Chondrocyte (in vitro differentiated cells): ENCODE results near the gene OR5K1. TPM values are rescaled to one million over a fixed set of nuclear protein-coding genes. Genes with fewer than 3 reads are reported as not detected.

ENCODE experiments used
- DNase-seq: peaks from one replicate; pipeline ENCODE4 v3.0.0; 2021; ENCODE audit warnings: mixed read lengths, low spot score
- H3K27ac Mint-ChIP-seq: one replicate; pipeline ENCODE4 v1.8.0; 2021; ENCODE audit warnings: mild to moderate bottlenecking, moderate library complexity, mixed read lengths; ENCODE audit not compliant: unreplicated experiment
- H3K27me3 Mint-ChIP-seq: 2 replicates; pipeline ENCODE4 v1.8.0; 2021; ENCODE audit warnings: low read depth, mixed read lengths
- H3K36me3 Mint-ChIP-seq: 2 replicates; pipeline ENCODE4 v1.8.0; 2021; ENCODE audit warnings: low read depth, mixed read lengths
- H3K4me1 Mint-ChIP-seq: 2 replicates; pipeline ENCODE4 v1.8.0; 2021; ENCODE audit warnings: low read depth, mild to moderate bottlenecking, mixed read lengths
- H3K4me3 Mint-ChIP-seq: one replicate; pipeline ENCODE4 v1.8.0; 2021; ENCODE audit warnings: mild to moderate bottlenecking, moderate library complexity, mixed read lengths; ENCODE audit not compliant: unreplicated experiment
- H3K9me3 Mint-ChIP-seq: 2 replicates; pipeline ENCODE4 v1.8.0; 2021; ENCODE audit warnings: low read depth, mixed read lengths
- CTCF ChIP-seq: fragments of 200-600 bp; sonication (generic); IDR thresholded peaks from 2 replicates; pipeline ENCODE4 v1.5.0; 2021; ENCODE audit warnings: antibody characterized with exemption, mild to moderate bottlenecking, moderate library complexity
- long read RNA-seq: library from polyadenylated mRNA; stranded (forward); transcript quantifications from one replicate; pipeline ENCODE4 v2.0.0, GENCODE V29; 2021
- total RNA-seq: library from RNA; stranded (reverse); gene quantifications from 3 replicates; pipeline ENCODE4 v1.2.1, GENCODE V29; 2021

The OR5K1 gene
- not detected in 3 replicates for total RNA-seq
- long read RNA-seq, result 0 reads

DNA sequence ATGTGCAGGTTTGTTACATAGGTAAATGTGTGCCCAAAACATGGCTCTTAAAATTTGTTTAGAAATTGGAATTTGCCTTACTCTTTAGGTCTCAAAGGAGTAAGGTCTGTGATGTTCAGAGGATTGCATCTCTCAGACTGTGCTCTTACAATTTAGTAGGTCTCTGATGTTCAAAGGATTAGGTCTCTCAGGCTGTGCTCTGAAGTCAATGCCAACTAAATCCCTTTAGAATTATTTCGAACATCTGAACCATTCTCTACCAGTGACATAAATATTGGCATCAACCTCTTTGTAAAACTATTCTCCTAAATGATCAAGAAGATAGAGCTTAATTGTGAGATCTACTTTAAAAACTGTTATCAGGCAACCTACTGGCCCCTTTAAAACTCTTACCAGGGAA is at the start of gene OR5K1:
Gene OR5K1 (plus strand): TSS at position 301 of the 400 bp plus-strand sequence. CDS start 6,376 bp downstream, outside the sequence.
- Mint-ChIP-seq H3K9me3 (peaks cover 4% of the 10 kb centered on the region), H3K36me3 (no peaks in the 10 kb centered on the region), H3K4me1 (no peaks in the 10 kb centered on the region), H3K4me3 (no peak within 1 kb of the TSS), H3K27me3 (peaks cover 17% of the 10 kb centered on the region), H3K27ac (no peak within 1 kb of the TSS)
- DNase-seq, result no peak
- TF ChIP-seq CTCF, result no peak

- no peaks in the 10 kb centered on the region for H3K4me1 Mint-ChIP-seq
- H3K27ac Mint-ChIP-seq, result no peak overlapping the region
- peaks cover 7% of the 10 kb centered on the region for H3K27me3 Mint-ChIP-seq
- TF ChIP-seq CTCF, result no peak
- H3K36me3 Mint-ChIP-seq, result no peaks in the 10 kb centered on the region
- no peak for DNase-seq
- H3K9me3 Mint-ChIP-seq, result peaks cover 25% of the 10 kb centered on the region
- H3K4me3 Mint-ChIP-seq, result no peak overlapping the region
Measured at GRCh38 chr3:98432575-98432974, 30.4 kb upstream of the OR5K1 start.

DNA sequence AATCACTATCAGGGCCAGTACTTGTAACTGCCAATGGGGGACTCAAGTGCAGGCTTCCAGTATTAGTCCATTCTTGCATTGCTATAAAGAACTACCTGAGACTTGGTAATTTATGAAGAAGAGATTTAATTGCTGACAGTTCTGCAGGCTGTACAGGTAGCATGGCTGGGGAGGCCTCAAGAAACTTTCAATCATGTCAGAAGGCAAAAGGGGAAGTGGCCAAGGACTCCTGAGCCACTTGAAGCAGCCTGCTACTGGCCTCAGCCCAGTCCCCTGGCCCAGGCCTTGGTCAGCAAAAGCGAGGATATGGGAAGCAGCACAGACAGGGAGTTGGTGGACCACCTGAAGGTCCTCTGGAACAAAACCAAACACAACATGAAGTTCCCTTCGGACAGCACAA is 29.2 kb upstream of the OR5K1 start:
- DNase-seq, result no peak
- Mint-ChIP-seq H3K4me1 (no peaks in the 10 kb centered on the region), H3K27ac (no peak overlapping the region), H3K9me3 (peaks cover 24% of the 10 kb centered on the region), H3K36me3 (no peaks in the 10 kb centered on the region), H3K27me3 (peaks cover 8% of the 10 kb centered on the region), H3K4me3 (no peak overlapping the region)
- TF ChIP-seq CTCF, result no peak

DNA sequence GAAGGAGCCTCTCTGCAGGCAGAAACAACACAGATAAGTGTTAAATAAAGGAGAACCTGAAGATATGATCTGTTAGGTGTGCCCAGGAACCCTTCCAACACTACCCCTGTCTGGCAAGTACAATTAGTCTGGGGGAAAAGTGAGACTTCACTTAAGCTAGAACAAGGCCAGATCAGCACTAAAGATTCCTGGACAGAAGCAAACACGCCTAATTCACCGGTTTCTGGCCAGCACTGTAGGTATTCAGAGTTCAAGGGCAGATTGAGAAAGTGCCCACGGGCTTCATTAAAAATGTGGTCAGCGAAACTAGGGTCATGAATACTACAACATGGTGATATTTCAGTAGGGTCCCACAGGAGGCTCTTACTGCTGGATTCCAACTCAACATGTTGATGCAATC is 28.6 kb upstream of the OR5K1 start:
- no peaks in the 10 kb centered on the region for H3K4me1 Mint-ChIP-seq
- H3K27ac Mint-ChIP-seq, result no peak overlapping the region
- H3K9me3 Mint-ChIP-seq, result peaks cover 18% of the 10 kb centered on the region
- no peak for DNase-seq
- H3K4me3 Mint-ChIP-seq, result no peak overlapping the region
- no peaks in the 10 kb centered on the region for H3K36me3 Mint-ChIP-seq
- TF ChIP-seq CTCF, result no peak
- peaks cover 8% of the 10 kb centered on the region for H3K27me3 Mint-ChIP-seq

DNA sequence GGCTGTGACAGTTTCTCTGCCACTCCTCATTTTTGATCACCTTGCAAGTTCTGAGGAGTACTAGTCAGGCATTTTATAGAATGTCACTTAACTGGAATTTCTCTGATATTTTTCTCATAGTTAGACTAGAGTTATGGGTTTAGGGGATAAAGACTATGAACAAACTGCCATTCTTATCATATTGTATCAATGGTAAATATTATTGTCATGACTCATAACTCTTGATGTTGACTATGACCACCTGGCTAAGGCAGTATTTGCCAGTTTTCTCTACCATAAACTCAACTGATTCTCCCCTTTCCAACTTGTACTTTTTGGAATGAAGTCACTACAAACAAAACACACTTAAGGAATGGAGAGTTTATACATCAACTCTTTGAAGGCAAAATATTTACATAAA is 22.7 kb upstream of the OR5K1 start:
- Mint-ChIP-seq H3K36me3 (no peaks in the 10 kb centered on the region), H3K4me3 (no peak overlapping the region), H3K27ac (no peak overlapping the region), H3K4me1 (no peaks in the 10 kb centered on the region), H3K27me3 (peaks cover 20% of the 10 kb centered on the region), H3K9me3 (no peaks in the 10 kb centered on the region)
- DNase-seq, result no peak
- TF ChIP-seq CTCF, result no peak
